T-cell (primary cell): ENCODE results near the gene SEPTIN7. TPM values are rescaled to one million over a fixed set of nuclear protein-coding genes. Genes with fewer than 3 reads are reported as not detected.

Experiments
- ATAC-seq, 4 experiments: fragments of 200-7000 bp in 3 of 4; fragments of 150-1000 bp in 1 of 4; cut with Tn5 transposase; replicated peaks in 1 of 4; 1 replicate in 3 of 4; 2 replicates in 1 of 4; pipeline ENCODE4 v1.10.0; 2021; ENCODE audit warnings: moderate library complexity in 3 of 4, mild to moderate bottlenecking in 2 of 4, moderate number of reproducible peaks in 1 of 4
- CTCF ChIA-PET, 2 donors: fragments of 300-600 bp; sonication (Branson Sonifier 250); formaldehyde crosslinking; loops; one replicate each; lab custom pipeline; 2022; ENCODE audit warnings: antibody characterized with exemption in 2 of 2; lab: Charles Lee
- POLR2A ChIA-PET, 2 donors: fragments of 300-600 bp; sonication (Branson Sonifier 250); formaldehyde crosslinking; loops; one replicate each; lab custom pipeline; 2022; ENCODE audit warnings: antibody characterized with exemption in 2 of 2; lab: Charles Lee
- DNase-seq, 35 experiments: peaks; one replicate each; pipeline versions ENCODE4 v3.0.0 to v3.0.0-alpha.2; 2013 to 2023
- H3K27ac ChIP-seq: one replicate; pipeline ENCODE4 v1.5.1; 2013; ENCODE audit warnings: low read length
- H3K27me3 ChIP-seq, 2 experiments: replicated peaks in 1 of 2; 1 replicate in 1 of 2; 2 replicates in 1 of 2; pipeline versions ENCODE4 v1.6.1 to v1.7.0; 2013; ENCODE audit warnings: low read length in 1 of 2, mixed read lengths in 1 of 2; ENCODE audit not compliant: control insufficient read depth in 2 of 2, insufficient read depth in 2 of 2; ENCODE audit errors: extremely low read depth in 1 of 2
- H3K36me3 ChIP-seq, 2 donors: 1 replicate in 1 of 2; 2 replicates in 1 of 2; pipeline versions ENCODE4 v1.6.1 to v1.7.0; 2013; ENCODE audit warnings: low read length in 1 of 2; ENCODE audit not compliant: control insufficient read depth in 2 of 2, insufficient read depth in 1 of 2; ENCODE audit errors: extremely low read depth in 1 of 2
- H3K4me1 ChIP-seq, 2 experiments: 1 replicate in 1 of 2; 2 replicates in 1 of 2; pipeline versions ENCODE4 v1.6.1 to v1.7.0; 2013; ENCODE audit warnings: low read length in 2 of 2, mixed read lengths in 1 of 2; ENCODE audit not compliant: insufficient read depth in 2 of 2, control insufficient read depth in 1 of 2; ENCODE audit errors: extremely low read depth in 1 of 2
- H3K4me3 ChIP-seq, 2 donors: 1 replicate in 1 of 2; 2 replicates in 1 of 2; pipeline versions ENCODE4 v1.5.1 to v1.7.0; 2013; ENCODE audit warnings: mild to moderate bottlenecking in 2 of 2, low read length in 1 of 2, moderate library complexity in 1 of 2; ENCODE audit not compliant: control insufficient read depth in 1 of 2; ENCODE audit errors: extremely low read depth in 1 of 2
- H3K9me3 ChIP-seq: 2 replicates; pipeline ENCODE4 v1.7.0; 2013
- H3K27ac Mint-ChIP-seq, 2 donors: one replicate each; pipeline ENCODE4 v1.8.0; 2020 to 2021; ENCODE audit warnings: mild to moderate bottlenecking in 2 of 2, mixed read lengths in 2 of 2
- H3K27me3 Mint-ChIP-seq, 2 donors: one replicate each; pipeline ENCODE4 v1.8.0; 2021 to 2022; ENCODE audit warnings: mixed read lengths in 2 of 2
- H3K36me3 Mint-ChIP-seq: one replicate; pipeline ENCODE4 v1.8.0; 2021; ENCODE audit warnings: mixed read lengths
- H3K4me1 Mint-ChIP-seq, 3 donors: one replicate each; pipeline ENCODE4 v1.8.0; 2020 to 2022; ENCODE audit warnings: mixed read lengths in 3 of 3, mild to moderate bottlenecking in 1 of 3
- H3K4me3 Mint-ChIP-seq, 3 donors: one replicate each; pipeline ENCODE4 v1.8.0; 2020 to 2022; ENCODE audit warnings: mild to moderate bottlenecking in 3 of 3, mixed read lengths in 3 of 3, moderate library complexity in 3 of 3
- H3K9me3 Mint-ChIP-seq, 3 donors: one replicate each; pipeline ENCODE4 v1.8.0; 2020 to 2022; ENCODE audit warnings: mixed read lengths in 3 of 3
- WGBS: methylation state at CpG from one replicate; pipeline ENCODE4 v1.1.5; 2013; ENCODE audit warnings: missing lambda C conversion rate; ENCODE audit not compliant: insufficient coverage; 5-methylcytosine and 5-hydroxymethylcytosine counted together
- total RNA-seq, 35 experiments: library from RNA in 6 of 35; stranded (reverse) in 6 of 35; fragments of 120-200 nt in 1 of 35; gene quantifications; one replicate each; pipeline versions ENCODE4 v1.2.1 to v1.2.4 and lab custom pipeline; 2013 to 2026

SEPTIN7 gene
- total RNA-seq, 5 donors from 2014 or later (not counting 1 experiment from before 2014, with no cell fraction given), result 181 to 231 (median 200) TPM

DNA sequence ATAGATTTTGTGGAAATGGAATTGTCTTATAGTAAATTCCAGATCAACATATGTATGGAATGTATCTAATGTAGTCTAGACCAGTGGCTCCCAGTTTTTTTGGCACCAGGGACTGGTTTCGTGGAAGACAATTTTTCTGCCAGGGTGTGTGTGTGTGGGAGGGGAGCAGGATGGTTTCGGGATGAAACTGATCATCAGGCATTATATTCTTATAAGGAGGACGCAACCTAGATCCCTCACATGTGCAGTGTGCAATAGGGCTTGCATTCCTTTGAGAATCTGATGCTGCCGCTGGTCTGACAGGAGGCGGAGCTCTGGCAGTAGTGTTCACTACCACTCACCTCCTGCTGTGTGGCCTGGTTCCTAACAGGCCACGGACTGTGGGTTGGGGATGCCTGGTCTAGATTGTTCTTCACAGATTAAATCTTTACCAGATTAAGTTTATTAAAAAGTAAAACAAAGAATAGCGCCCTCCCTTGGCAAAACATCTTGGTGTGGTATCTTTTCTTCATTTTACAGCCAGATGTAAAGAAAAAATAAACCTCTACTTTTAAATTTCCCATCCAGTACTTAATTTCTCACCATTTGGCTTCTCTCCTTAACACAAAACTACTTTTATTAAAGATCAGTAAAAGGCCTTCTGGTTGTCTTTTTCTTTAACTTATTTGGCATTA lies 48.4 kb downstream of the SEPTIN7 start:
- no peak overlapping the region for H3K4me3 Mint-ChIP-seq
- peaks cover 49% of the 10 kb centered on the region for H3K36me3 Mint-ChIP-seq
- Histone ChIP-seq H3K4me3 (no peak overlapping the region), H3K27me3 (no peaks in the 10 kb centered on the region), H3K36me3 (peaks cover 5 to 28% of the 10 kb centered on the region in 2 donors), H3K4me1 (peaks cover 0 to 8% of the 10 kb centered on the region in 2 experiments), H3K9me3 (no peaks in the 10 kb centered on the region), H3K27ac (no peak overlapping the region)
- ATAC-seq, result no peak
- H3K27ac Mint-ChIP-seq, result peak overlapping the region in 1 of 2 donors; percentile 58
- H3K27me3 Mint-ChIP-seq, result no peaks in the 10 kb centered on the region
- H3K9me3 Mint-ChIP-seq, result no peaks in the 10 kb centered on the region
- ChIA-PET CTCF (interaction anchor here in 1 of 2 donors (1.8 kb wide), 1 partner anchor 49 kb away, joined by 5 read pairs; the partner anchor contains the start of gene SEPTIN7), POLR2A (interaction anchor here in 1 of 2 donors (0.6 kb wide), 1 partner anchor 56 kb away, joined by 4 read pairs; no protein-coding TSS in a partner anchor)
- H3K4me1 Mint-ChIP-seq, result peaks cover 58 to 73% (median 71%) of the 10 kb centered on the region in 3 donors
- no peak for DNase-seq
- 100% methylated on average over 1 of the region's 7 CpGs for WGBS

DNA sequence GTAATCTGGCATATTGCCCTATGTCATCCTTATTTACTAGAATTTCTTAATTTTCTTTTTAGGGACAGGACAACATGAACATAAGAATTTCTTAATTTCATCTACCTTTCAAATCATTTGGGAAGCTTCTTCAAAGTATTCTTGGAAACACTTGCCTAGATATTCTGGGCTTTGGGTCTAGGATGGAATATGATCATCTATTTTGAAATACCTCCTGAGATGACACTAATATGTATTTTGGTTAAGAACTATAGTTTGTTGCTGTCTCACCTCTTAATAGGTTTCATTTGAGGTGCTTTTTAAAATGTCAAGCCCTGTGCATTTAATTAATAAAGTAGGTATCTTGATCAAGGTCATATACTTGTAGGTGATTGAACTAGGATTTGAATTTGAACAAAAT lies 49.1 kb downstream of the SEPTIN7 start:
- no peak overlapping the region for H3K4me3 ChIP-seq
- Mint-ChIP-seq H3K27me3 (no peaks in the 10 kb centered on the region), H3K4me1 (peaks cover 59 to 74% (median 73%) of the 10 kb centered on the region in 3 donors), H3K9me3 (no peaks in the 10 kb centered on the region), H3K27ac (peak overlapping the region in 1 of 2 donors; percentile 58), H3K4me3 (no peak overlapping the region), H3K36me3 (peaks cover 49% of the 10 kb centered on the region)
- no peaks in the 10 kb centered on the region for H3K27me3 ChIP-seq
- peaks cover 0 to 9% of the 10 kb centered on the region in 2 experiments for H3K4me1 ChIP-seq
- H3K27ac ChIP-seq, result no peak overlapping the region
- peaks cover 5 to 25% of the 10 kb centered on the region in 2 donors for H3K36me3 ChIP-seq
- ATAC-seq, result no peak
- DNase-seq, result no peak
- POLR2A ChIA-PET, result no interaction called here
- CTCF ChIA-PET, result no interaction called here
- H3K9me3 ChIP-seq, result no peaks in the 10 kb centered on the region

Other genes with a start within 250 kb of the SEPTIN7 start
- 100 to 1,000 TPM in 1 of 5 donors, 10 to 100 TPM in 4; 58.4 to 122 (median 67.5) TPM for gene HERPUD2, start 105.9 kb upstream of the SEPTIN7 start, total RNA-seq